GM06990 (cell line): ENCODE data around the gene TOMM40L.
A peak's percentile ranks its signal among the peaks of the same experiment; 100 is the strongest.

Experiments
- DNase-seq: peaks from one replicate; pipeline ENCODE4 v3.0.0-alpha.2; 2011; ENCODE audit not compliant: insufficient read length; ENCODE audit errors: extremely low read depth
- H3K27me3 ChIP-seq: replicated peaks from 2 replicates; pipeline ENCODE4 v1.6.0; 2011; ENCODE audit warnings: low read length; ENCODE audit not compliant: control insufficient read depth, insufficient read depth
- H3K36me3 ChIP-seq: 2 replicates; pipeline ENCODE4 v1.5.1; 2011; ENCODE audit warnings: low read length; ENCODE audit not compliant: control insufficient read depth, insufficient read depth
- H3K4me3 ChIP-seq: replicated peaks from 2 replicates; pipeline ENCODE4 v1.5.1; 2011; ENCODE audit warnings: low read depth, mild to moderate bottlenecking, control low read depth, low read length
- TF ChIP-seq, protein P1 (sequence below): IDR thresholded peaks from 2 replicates; pipeline ENCODE4 v1.5.1; 2011; ENCODE audit warnings: low read length, control low read depth, mild to moderate bottlenecking, inconsistent platforms; ENCODE audit not compliant: insufficient read depth, poor library complexity, severe bottlenecking

The TOMM40L gene

DNA sequence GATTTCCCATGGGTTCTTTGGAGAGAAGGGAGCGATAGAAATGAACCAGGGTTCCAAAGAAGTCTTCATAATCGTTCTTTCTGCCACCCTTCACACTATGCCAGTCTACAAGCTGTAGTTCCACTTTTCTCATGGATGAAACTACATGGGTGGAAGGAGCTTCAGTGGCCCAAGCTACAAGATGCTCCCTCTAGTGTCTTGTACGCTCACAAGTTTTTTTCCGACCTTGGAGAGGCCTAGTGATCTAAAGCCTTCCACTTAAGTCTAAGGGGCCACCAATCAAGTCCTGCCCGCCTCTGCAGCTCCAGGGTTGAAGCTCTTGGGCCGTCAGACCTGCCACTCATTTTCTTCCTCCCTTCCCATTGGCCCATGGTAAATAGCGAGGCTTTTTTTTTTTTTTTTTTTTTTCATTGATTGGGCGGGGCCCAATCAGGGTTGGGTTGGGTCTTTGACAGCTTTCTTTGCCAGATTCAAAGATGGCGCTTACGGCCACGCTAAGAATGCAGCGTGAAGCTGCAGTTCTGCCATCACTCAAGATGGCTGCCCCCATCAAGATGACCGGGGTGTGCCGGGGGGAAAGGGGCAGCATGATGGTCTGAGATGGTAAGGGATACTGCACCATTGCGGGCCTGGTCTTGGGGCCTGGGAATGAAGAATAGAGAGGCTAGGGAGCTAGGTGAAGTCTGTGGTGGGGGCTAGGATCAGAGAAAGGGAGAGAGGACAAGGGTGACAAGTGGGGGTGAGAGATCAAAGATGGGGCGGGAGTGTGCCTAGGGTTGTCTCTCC lies at the start of gene TOMM40L:
TSS of gene TOMM40L (plus strand) at position 527 of the 786 bp plus-strand sequence. CDS start 430 bp downstream, outside the sequence.
- DNase-seq, result peak; percentile 84
- Histone ChIP-seq H3K4me3 (peak within 1 kb of the TSS; percentile 77), H3K27me3 (no peaks in the 10 kb centered on the region), H3K36me3 (peaks cover 12% of the 10 kb centered on the region)
- TF ChIP-seq, protein P1, sequence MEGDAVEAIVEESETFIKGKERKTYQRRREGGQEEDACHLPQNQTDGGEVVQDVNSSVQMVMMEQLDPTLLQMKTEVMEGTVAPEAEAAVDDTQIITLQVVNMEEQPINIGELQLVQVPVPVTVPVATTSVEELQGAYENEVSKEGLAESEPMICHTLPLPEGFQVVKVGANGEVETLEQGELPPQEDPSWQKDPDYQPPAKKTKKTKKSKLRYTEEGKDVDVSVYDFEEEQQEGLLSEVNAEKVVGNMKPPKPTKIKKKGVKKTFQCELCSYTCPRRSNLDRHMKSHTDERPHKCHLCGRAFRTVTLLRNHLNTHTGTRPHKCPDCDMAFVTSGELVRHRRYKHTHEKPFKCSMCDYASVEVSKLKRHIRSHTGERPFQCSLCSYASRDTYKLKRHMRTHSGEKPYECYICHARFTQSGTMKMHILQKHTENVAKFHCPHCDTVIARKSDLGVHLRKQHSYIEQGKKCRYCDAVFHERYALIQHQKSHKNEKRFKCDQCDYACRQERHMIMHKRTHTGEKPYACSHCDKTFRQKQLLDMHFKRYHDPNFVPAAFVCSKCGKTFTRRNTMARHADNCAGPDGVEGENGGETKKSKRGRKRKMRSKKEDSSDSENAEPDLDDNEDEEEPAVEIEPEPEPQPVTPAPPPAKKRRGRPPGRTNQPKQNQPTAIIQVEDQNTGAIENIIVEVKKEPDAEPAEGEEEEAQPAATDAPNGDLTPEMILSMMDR, result peak; percentile 74

DNA sequence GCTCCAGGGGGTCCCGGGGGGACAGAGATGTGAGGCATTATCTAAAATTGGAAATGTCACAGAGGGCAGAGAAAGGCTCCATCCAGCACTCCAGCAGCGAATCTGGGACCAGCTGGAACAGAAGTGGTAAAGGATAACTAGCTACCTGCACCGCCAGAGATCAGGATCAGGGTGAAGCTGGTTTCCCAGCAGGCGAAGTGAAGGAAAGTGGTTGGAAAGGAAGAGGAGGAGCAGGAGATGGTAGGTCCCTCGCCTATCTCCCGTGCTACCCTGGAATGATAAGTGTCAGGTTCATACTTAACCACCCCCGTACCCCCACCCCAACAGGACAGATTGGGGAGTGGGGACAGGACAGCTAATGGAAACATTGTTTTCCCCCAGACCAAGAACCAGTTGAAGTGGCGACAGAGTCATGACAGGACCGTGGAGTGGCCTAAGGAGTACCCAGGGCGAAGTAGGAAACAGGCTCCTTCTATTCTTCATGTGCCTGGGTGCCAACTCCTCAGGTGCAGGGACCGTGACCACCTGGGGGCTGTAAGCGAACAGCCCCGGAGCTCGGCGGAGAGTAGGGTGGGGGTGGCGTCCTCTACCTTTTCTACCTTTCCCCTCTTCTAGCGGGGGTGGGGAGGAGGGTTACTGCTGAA lies 49.3 kb upstream of the TOMM40L start:
- Histone ChIP-seq H3K27me3 (no peaks in the 10 kb centered on the region), H3K4me3 (peak overlapping the region; percentile 77), H3K36me3 (peaks cover 21% of the 10 kb centered on the region)
- DNase-seq, result no peak
- TF ChIP-seq, protein P1, result no peak

DNA sequence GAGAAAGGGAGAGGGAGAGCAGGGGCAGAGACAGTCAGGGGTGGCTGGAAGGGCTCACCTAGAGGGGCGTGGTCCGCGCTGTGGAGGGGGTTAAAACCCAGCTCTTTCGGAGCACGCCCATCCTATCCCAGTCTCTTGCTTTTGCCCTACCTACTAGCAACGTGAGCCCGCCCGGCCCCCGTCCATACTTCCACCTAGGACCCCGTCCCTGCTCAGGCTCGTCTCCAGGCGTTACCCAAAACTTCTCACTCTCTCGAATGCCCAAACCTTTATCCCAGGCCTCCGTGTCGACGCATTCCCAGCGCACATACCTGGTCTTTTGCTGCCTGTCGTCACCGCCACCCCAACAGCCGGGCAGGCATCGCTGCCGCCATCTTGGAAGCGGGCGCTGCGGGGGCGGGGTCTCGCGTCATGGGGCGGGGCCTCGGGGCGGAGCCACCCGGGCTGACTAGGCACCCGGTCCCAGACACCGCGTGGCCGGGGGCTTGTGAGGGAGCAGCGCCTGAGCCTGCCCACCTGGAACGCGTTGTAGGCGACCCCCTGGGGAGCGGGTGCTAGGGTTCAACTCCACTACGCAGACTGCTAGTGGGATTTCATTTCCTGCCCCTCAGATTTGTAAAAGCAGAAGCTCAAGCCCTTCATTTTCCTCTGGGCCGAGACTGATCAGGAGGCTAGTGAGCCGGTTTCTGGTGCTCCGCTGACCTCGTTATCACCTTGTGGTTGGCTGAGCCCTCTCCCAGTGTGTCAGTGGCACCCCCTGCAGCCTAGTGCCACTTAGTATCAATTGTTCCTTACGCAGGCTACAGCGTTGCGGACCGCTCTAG lies 48.5 kb upstream of the TOMM40L start, which contains the start of gene B4GALT3:
TSS of gene B4GALT3 (minus strand) at position 396 of the 824 bp plus-strand sequence. CDS start 1,447 bp downstream, outside the sequence.
- Histone ChIP-seq H3K27me3 (no peaks in the 10 kb centered on the region), H3K36me3 (peaks cover 18% of the 10 kb centered on the region), H3K4me3 (peak within 1 kb of the TSS; percentile 77)
- peak; percentile 90 for DNase-seq
- TF ChIP-seq, protein P1, result no peak

DNA sequence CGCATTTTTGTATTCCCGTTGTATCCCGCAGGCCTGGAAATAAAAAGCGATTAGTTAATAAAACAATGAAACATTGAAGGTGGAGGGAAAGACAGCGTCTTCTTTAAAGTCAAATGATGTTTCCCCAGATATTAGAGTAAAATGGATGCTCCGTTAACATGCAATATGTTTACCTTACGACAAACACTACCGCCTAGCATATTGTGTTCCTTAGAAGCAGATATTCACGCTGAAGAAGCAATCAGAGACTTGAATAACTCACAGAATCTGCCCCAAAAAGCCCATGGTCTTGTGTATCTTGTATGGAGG lies 48.0 kb upstream of the TOMM40L start:
- TF ChIP-seq, protein P1, result no peak
- Histone ChIP-seq H3K4me3 (no peak overlapping the region), H3K36me3 (peaks cover 15% of the 10 kb centered on the region), H3K27me3 (no peaks in the 10 kb centered on the region)
- DNase-seq, result no peak

DNA sequence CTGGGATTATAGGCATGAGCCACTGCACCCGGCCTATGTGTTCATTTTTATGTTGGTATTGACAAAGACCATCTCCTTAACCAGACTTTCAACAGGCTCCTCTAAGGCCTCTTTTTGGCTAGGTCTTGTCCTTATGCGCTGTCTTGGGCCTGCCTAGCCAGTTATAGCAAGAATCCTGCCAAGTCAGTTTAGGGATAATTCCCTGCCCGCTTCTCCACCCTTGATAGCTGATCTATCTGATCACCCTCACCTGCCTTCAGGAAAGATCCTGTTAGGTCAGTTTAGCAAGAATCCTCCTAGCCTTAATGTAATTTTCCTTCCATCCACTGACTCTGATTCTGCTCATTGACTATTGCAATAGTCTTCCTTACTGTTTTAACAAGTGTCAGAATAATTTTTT lies 46.2 kb upstream of the TOMM40L start:
- TF ChIP-seq, protein P1, result no peak
- no peak overlapping the region for H3K4me3 ChIP-seq
- DNase-seq, result no peak

More for the DNA sequence above, 46.2 kb upstream of the TOMM40L start:
- Histone ChIP-seq H3K27me3 (no peaks in the 10 kb centered on the region), H3K36me3 (peaks cover 4% of the 10 kb centered on the region; the same call in 1 of the 2 replicates)
